Activated CD8-positive, alpha-beta memory T cell treated with anti-CD3 and anti-CD28 coated beads, Interleukin-2, amount 50 U/mL, for 24 hours (primary cell): ENCODE measurements around the gene PFKFB3.
A peak's percentile ranks its signal among the peaks of the same experiment; 100 is the strongest.
"Not testable (repeated sequence)": the region's sequence is repeated elsewhere in the genome, so short reads cannot be mapped to it uniquely, and the experiment has no call there.

Experiments
- DNase-seq: peaks from one replicate; pipeline ENCODE4 v3.0.0-alpha.2; 2020; ENCODE audit errors: extremely low read depth

The PFKFB3 gene

DNA sequence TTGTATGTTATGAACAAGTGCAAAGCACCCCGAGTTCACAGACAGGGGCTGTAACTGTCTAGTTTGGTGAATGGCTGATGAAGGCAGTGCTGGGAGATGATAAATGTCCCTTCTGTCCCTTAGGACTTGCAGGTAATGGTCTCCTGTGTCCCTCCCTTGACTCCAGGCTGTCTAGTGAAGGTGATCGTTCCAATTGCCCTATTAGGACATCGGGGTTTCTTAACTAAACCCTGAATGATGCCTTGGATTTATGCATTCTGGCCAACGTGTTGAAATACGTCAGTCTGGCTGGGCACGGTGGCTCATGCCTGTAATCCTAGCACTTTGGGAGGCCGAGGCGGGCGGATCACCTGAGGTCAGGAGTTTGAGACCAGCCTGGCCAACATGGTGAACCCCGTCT, 69.4 kb downstream of the PFKFB3 start:
- no peak for DNase-seq

GRCh38 chr10:6273351-6273750, 70.6 kb downstream of the PFKFB3 start:
- no peak for DNase-seq

- DNase-seq: no peak
These were observed 71.3 kb downstream of the PFKFB3 start for GRCh38 chr10:6274040-6274439.

DNA sequence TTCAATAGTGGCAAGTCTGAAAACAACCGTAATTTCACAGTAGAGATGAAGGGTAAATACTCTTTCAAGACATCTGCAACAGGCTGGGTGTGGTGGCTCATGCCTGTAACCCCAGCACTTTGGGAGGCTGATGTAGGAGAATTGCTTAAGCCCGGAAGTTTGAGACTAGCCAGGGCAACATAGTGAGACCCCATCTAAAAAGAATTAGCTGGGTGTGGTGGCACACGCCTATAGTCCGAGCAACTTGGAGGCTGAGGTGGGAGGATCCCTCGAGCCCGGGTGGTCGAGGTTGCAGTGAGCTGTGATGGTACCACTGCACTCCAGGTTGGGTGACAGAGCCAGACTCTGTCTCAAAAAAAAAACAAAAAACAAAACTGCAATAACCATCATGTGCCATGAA, 71.8 kb downstream of the PFKFB3 start:
- DNase-seq: no peak

DNA sequence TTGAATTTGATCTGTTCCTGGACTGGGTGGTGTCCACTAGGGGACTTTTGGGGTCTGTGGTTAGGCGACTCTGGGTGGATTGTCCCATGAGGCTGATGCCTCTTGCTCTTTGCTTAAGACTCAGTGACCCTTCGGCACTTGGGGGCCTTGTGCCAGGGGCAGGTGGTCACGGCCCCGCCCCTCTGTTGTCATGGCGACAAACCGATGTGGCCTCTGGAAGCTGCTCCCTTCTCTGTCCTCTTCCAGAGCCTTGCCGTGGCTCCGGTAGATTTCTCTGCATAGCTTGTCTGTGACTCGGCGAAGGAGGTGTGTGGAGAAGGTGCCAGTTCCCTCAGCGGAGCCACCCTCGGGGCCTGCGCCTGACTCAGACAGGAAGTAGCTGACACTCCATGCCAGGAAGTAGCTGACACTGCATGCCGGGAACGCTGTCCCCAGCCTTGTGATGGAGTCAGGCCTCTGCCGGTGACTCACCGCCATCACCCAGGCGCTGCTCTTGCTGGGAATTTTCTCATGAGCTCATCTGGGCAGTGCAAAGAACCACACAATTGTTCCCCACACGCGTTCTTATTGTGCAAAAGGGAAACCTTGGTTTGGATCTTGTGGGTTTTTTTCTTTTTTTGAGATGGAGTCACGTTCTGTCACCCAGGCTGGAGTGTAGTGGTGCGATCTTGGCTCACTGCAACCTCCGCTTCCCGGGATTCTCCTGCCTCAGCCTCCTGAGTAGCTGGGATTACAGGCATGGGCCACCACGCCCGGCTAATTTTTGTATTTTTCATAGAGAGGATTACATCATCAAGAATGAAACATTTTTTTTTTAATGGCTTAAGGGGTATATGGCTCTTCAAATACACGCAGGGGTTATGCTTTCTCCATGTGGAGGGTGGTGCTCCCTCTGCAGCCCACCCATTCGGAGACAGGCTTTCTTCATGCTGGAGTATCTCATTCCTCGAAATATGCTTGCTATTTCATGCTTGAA, 72.6 kb downstream of the PFKFB3 start:
- DNase-seq: peak; percentile 79

GRCh38 chr10:6276356-6276755, 73.6 kb downstream of the PFKFB3 start:
- DNase-seq: no peak

GRCh38 chr10:6278519-6279120, 75.9 kb downstream of the PFKFB3 start:
- no peak for DNase-seq

DNA sequence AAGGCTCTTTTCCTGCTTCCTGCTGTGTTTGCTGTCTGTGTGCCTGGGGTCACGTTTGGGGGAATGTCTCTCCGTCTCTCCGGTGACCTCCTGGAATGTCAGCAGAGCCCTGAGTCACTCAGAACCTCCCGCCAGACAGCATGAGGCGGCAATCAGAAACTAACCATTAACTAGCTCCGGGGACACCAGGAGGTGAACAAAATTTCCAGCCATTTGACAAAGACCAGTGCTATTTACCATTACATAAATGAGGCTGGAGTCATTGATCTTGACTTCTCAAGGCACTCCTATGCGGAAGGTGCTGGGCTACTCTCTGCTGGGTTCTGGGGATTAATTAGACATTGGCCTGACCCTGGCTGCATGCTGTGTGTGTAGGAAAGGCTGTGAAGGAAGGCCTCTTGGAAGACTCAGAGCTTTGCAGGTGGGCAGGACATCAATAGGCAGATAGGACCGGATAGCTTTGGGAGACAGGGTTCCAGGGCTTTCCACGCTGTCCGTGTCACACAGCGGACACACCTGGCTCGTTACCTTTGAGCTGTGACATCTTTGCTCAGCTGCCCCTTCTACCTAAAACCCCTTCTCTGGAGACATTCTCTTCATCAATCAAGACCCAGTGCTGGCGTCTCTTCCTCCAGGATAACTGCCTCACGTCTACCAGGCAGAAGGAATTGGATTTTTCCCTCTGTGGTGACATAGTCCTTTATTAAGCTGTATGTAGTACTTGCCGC, 77.0 kb downstream of the PFKFB3 start:
- no peak for DNase-seq

GRCh38 chr10:6280291-6280690, 77.6 kb downstream of the PFKFB3 start:
- no peak for DNase-seq

DNA sequence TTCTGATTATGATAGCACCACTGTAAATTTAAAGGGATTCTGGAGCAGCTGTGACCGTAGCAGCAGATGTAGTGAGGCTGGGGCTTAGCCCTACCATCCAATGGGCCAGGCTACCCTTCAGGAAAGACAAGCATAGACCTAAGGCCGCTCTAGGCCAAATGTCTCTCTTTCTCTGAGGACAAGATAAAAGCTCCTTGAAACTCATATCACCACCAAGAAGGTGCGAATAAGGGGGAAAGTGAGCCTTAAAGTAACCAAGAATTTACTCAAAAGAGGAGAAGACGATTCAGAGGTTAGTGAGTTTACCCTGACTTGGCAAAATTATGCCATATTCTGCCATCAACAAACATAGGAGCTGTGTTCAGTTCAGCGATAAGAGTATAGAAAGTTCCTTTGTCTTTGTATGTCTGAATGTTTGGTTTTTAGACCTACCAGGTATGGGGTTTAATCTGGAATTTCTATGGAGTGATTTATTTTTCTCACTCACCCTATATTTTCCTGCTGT, 79.8 kb downstream of the PFKFB3 start:
- no peak for DNase-seq

GRCh38 chr10:6283655-6284054, 80.9 kb downstream of the PFKFB3 start:
- no peak for DNase-seq

GRCh38 chr10:6290621-6291020, 87.9 kb downstream of the PFKFB3 start:
- not testable (repeated sequence) for DNase-seq

DNA sequence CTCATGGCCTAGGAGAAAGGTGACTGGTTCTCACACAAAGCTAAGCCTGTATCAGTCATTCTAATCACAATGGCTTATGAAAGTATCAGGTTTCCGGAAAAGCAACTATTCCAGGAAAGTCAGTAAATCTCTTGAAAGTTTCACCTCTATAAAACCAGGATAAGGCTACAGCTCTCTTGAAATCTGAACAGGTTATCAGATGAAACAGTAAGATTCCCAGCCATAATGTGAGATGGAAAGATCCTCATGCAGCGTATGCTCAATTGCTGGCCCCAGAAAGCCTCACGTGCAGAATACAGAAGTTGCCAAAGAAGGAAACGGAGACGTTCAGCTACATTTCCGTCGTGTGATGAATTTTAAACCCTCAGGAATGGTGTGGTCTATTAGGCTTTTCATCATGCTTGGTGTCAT, 90.0 kb downstream of the PFKFB3 start:
- no peak for DNase-seq

GRCh38 chr10:6296425-6296824, 93.7 kb downstream of the PFKFB3 start:
- not testable (repeated sequence) for DNase-seq

DNA sequence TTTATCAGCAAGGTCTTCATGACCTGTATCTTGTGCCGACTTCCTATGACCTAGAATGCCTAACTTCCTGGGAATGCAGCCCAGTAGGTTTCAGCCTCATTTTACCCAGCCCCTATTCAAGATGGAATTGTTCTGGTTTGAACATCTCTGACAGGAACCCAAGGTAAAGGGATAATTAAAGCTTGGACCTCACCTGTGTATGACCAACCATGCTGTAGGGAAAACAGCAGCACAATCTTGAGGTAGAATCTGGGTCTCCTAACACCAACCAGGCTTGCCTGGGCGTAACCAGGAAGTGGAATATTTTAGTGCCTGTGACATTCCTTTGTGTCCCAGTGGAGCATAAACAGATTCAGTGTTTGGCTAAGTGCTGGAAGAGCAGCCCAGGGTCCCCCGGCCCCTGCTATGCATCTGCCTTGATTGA, 94.1 kb downstream of the PFKFB3 start:
- DNase-seq: no peak

GRCh38 chr10:6297522-6297921, 94.8 kb downstream of the PFKFB3 start:
- DNase-seq: no peak

- no peak for DNase-seq
These were observed 95.2 kb downstream of the PFKFB3 start for GRCh38 chr10:6297951-6298381.

GRCh38 chr10:6298428-6298827, 95.7 kb downstream of the PFKFB3 start:
- DNase-seq: no peak

DNA sequence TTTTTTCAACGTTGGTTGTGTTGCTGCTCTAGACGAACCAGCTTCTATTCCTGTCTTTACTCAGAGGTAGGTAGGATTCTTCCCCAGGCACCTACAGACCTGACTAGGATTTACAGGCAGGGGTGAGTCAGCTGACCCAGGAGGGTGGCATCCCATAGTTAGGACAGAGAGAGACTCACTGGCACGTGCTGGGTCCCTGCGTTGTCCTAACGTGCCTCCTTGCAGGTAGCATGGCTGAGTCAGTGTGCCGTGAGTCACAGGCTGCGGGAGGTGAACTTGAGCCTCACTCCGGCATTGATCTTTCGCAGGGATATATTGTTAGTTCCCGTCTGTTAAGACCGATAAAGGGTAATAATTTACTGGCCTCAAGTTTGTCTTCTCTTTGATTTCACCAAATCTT, 96.5 kb downstream of the PFKFB3 start:
- DNase-seq: no peak

GRCh38 chr10:6299743-6300105, 97.0 kb downstream of the PFKFB3 start:
- DNase-seq: no peak

DNA sequence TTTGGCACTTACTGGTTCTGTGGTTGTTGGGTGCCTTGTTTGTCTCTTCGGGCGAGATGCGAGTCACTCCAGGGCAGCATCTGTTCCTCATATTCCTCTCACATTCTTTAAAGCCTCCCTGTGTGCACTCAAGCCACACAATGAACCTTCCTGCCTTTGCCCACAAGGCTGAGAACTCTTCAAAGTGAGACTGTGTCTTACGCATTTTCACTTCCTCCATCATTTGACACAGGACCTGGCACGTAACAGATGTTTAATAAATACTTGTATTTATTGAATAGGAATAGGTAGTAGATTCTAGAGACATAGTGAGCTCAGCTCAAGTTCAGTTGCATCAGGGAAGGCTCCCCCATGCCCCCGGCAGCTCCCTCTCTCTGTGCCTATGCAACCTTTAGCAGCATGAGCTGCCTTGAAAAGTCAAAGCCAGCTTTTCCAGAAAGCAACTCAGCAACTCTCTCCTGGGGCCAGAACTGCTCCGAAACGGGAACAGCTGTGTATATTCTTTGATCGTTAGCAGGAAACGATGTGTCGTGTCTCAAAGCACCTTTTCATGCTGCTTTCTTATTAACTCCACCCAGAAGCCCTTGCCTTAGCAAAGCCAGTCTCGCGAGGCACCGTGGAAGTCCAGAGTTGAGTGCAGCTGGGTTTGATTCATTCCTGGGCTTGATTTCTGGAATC, 97.5 kb downstream of the PFKFB3 start:
- DNase-seq: no peak
